HepG2 (cell line): Measurements from ENCODE around the gene PLAGL2. TPM values are rescaled to one million over a fixed set of nuclear protein-coding genes. Genes with fewer than 3 reads are reported as not detected.

ENCODE experiments used
- ATAC-seq: fragments of 200-7000 bp; cut with Tn5 transposase; 3 replicates; pipeline ENCODE4 v1.9.1; 2020; ENCODE audit warnings: mild to moderate bottlenecking, moderate library complexity
- Bru-seq: library from RNA; stranded (reverse); fragments of 400-500 nt; gene quantifications from one replicate; lab custom pipeline; 2021; lab: Mats Ljungman, UMichigan
- BruChase-seq, 2 experiments: library from RNA; stranded (reverse); fragments of 400-500 nt; gene quantifications; one replicate each; lab custom pipeline; 2021; lab: Mats Ljungman, UMichigan
- BruUV-seq: library from RNA; stranded (reverse); fragments of 400-500 nt; replicated peaks from 2 replicates; lab custom pipeline; 2021; lab: Mats Ljungman, UMichigan
- CTCF ChIA-PET: fragments of 300-600 bp; formaldehyde crosslinking; extraction: SDS; loops from one replicate; lab custom pipeline; 2021; ENCODE audit warnings: low total read pairs, inconsistent platforms, low intra/inter-chr PET ratio; lab: Yijun Ruan, JAX
- POLR2A ChIA-PET: fragments of 350-600 bp; sonication (Branson Sonifier 250); formaldehyde crosslinking; loops from one replicate; lab custom pipeline; 2020; ENCODE audit warnings: antibody characterized with exemption, inconsistent platforms; lab: Yijun Ruan, JAX
- DNase-seq: peaks from one replicate; pipeline ENCODE4 v3.0.0-alpha.2; 2015; ENCODE audit warnings: low spot score
- FAIRE-seq: peaks from 3 replicates; lab custom pipeline; 2011; peaks lifted over from hg19 to GRCh38; lab: Jason Lieb, UNC
- H2AFZ ChIP-seq: one replicate; pipeline ENCODE4 v1.6.1; 2011; ENCODE audit warnings: low read length, inconsistent platforms
- H3K27ac ChIP-seq: fragments of 300-600 bp; 3 replicates; pipeline ENCODE4 v1.8.0; 2011; ENCODE audit warnings: mixed run types, mild to moderate bottlenecking, mixed read lengths, low read length, inconsistent platforms; ENCODE audit not compliant: insufficient read depth; ENCODE audit errors: extremely low read length
- H3K27me3 ChIP-seq, 2 experiments: fragments of 200-600 bp in 1 of 2; 2 replicates in 1 of 2; 3 replicates in 1 of 2; pipeline versions ENCODE4 v1.6.0 to v1.8.0; 2011; ENCODE audit warnings: low read length in 2 of 2, mild to moderate bottlenecking in 2 of 2, moderate library complexity in 2 of 2, inconsistent platforms in 1 of 2; ENCODE audit not compliant: insufficient read depth in 2 of 2, control insufficient read depth in 1 of 2
- H3K36me3 ChIP-seq, 2 experiments: fragments of 200-600 bp in 1 of 2; replicated peaks in 1 of 2; 2 replicates in 1 of 2; 3 replicates in 1 of 2; pipeline versions ENCODE4 v1.5.1 to v1.8.0; 2011; ENCODE audit warnings: low read length in 2 of 2, inconsistent platforms in 1 of 2; ENCODE audit not compliant: insufficient read depth in 2 of 2, control insufficient read depth in 1 of 2
- H3K4me1 ChIP-seq: 2 replicates; pipeline ENCODE4 v1.5.1; 2012; ENCODE audit warnings: low read length, inconsistent platforms; ENCODE audit not compliant: insufficient read depth
- H3K4me2 ChIP-seq: 2 replicates; pipeline ENCODE4 v1.6.0; 2011; ENCODE audit warnings: low read depth, low read length, inconsistent platforms
- H3K4me3 ChIP-seq, 3 experiments: fragments of 200-600 bp in 1 of 3; sonication (generic), shearing (Covaris generic) in 1 of 3; replicated peaks in 1 of 3; 2 replicates each; pipeline ENCODE4 v1.5.1; 2011 to 2016; ENCODE audit warnings: low read length in 3 of 3, inconsistent platforms in 2 of 3, low read depth in 2 of 3, mild to moderate bottlenecking in 2 of 3, control low read depth in 1 of 3, mixed read lengths in 1 of 3; ENCODE audit not compliant: insufficient read depth in 1 of 3
- H3K79me2 ChIP-seq: one replicate; pipeline ENCODE4 v1.6.1; 2011; ENCODE audit warnings: low read length, inconsistent platforms; ENCODE audit not compliant: insufficient read depth
- H3K9ac ChIP-seq: 2 replicates; pipeline ENCODE4 v1.6.0; 2011; ENCODE audit warnings: mild to moderate bottlenecking, low read depth, low read length, inconsistent platforms; ENCODE audit not compliant: insufficient read depth
- H3K9me3 ChIP-seq: 2 replicates; pipeline ENCODE4 v1.5.1; 2012; ENCODE audit warnings: mild to moderate bottlenecking, low read length
- H4K20me1 ChIP-seq: 2 replicates; pipeline ENCODE4 v1.6.0; 2011; ENCODE audit warnings: inconsistent platforms, mild to moderate bottlenecking, low read length, moderate library complexity; ENCODE audit not compliant: insufficient read depth
- CREB1 ChIP-seq, 2 experiments: fragments of 450-650 bp in 1 of 2; IDR thresholded peaks; 2 replicates each; pipeline ENCODE4 v1.6.1; 2016 to 2017; ENCODE audit warnings: control low read depth in 1 of 2, mild to moderate bottlenecking in 1 of 2, missing compliant biosample characterization in 1 of 2, missing genetic modification characterization in 1 of 2
- MXI1 ChIP-seq: IDR thresholded peaks from 3 replicates; pipeline ENCODE4 v1.6.1; 2012; ENCODE audit warnings: low read depth, low read length, inconsistent platforms, borderline replicate concordance
- NBN ChIP-seq: fragments of 450-650 bp; conservative IDR thresholded peaks from 2 replicates; pipeline ENCODE4 v1.6.1; 2017
- NFE2 ChIP-seq: sonication (generic); formaldehyde crosslinking; IDR thresholded peaks from 2 replicates; pipeline ENCODE4 v1.4.0; 2020; ENCODE audit warnings: missing genetic modification reagents
- PAX8 ChIP-seq: sonication (generic); formaldehyde crosslinking; IDR thresholded peaks from 2 replicates; pipeline ENCODE4 v1.8.0; 2022; ENCODE audit warnings: mild to moderate bottlenecking, missing genetic modification reagents, borderline replicate concordance
- SMARCE1 ChIP-seq: fragments of 450-650 bp; IDR thresholded peaks from 2 replicates; pipeline ENCODE4 v1.6.1; 2017; ENCODE audit warnings: borderline replicate concordance
- SRSF9 ChIP-seq: fragments of 200-400 bp; formaldehyde crosslinking; IDR thresholded peaks from 2 replicates; pipeline ENCODE4 v1.6.1; 2018; ENCODE audit warnings: borderline replicate concordance, mild to moderate bottlenecking, low read depth, low read length; ENCODE audit not compliant: insufficient read depth, poor library complexity, severe bottlenecking
- ZNF816 ChIP-seq: sonication (generic); formaldehyde crosslinking; IDR thresholded peaks from 2 replicates; pipeline ENCODE4 v1.8.0; 2022; ENCODE audit warnings: missing genetic modification reagents, mild to moderate bottlenecking, borderline replicate concordance
- WGBS: methylation state at CpG from one replicate; pipeline ENCODE4 v1.1.6; 2017; ENCODE audit warnings: low lambda C conversion rate; 5-methylcytosine and 5-hydroxymethylcytosine counted together
- in situ Hi-C: cut with HindIII; loops from 2 replicates; pipeline ENCODE4 v1.10.0; 2017; ENCODE audit warnings: low pct_unique_long_range_greater_than_20kb; ENCODE audit not compliant: extremely low pct_ligation_motif_present
- intact Hi-C: fragments of 100-400 bp; cut with micrococcal nuclease; formaldehyde crosslinking; loops from one replicate; pipeline ENCODE4 v1.10.0; 2022; ENCODE audit not compliant: unreplicated experiment
- long read RNA-seq, 2 experiments: library from RNA in 1 of 2; library from polyadenylated mRNA in 1 of 2; stranded (forward) in 1 of 2; unstranded in 1 of 2; transcript quantifications; one replicate each; pipeline ENCODE4 v2.0.0, GENCODE V29; 2019 to 2022
- polyA minus RNA-seq, 3 experiments: library from RNA; depleted of rRNA, polyadenylated mRNA; stranded (reverse); fragments of >200 nt; gene quantifications; 2 replicates each; pipeline ENCODE4 v1.2.3, GENCODE V29; 2011; ENCODE audit warnings: low replicate concordance in 1 of 3
- polyA plus RNA-seq, 8 experiments: library from polyadenylated mRNA; depleted of rRNA in 3 of 8; stranded (reverse) in 7 of 8; unstranded in 1 of 8; fragments of >200 nt; fragmentation: Illumina TruSeq in 4 of 8; extraction: Trizol in 4 of 8; gene quantifications; 2 replicates each; pipeline versions ENCODE4 v1.2.1 to v1.2.3, GENCODE V29; 2011 to 2016; ENCODE audit warnings: low read depth in 4 of 8, missing spikeins in 1 of 8, mixed read lengths in 1 of 8; ENCODE audit not compliant: insufficient read depth in 1 of 8
- total RNA-seq, 5 experiments: library from RNA; depleted of rRNA; stranded (reverse); fragments of >200 nt; fragmentation: Illumina TruSeq; extraction: Trizol; gene quantifications; 2 replicates each; pipeline ENCODE4 v1.2.3, GENCODE V29; 2016; ENCODE audit warnings: low read depth in 1 of 5
- TF ChIP-seq, protein P1 (sequence below): IDR thresholded peaks from 2 replicates; pipeline ENCODE4 v1.6.1; 2016; ENCODE audit warnings: low read depth, missing genetic modification reagents, missing compliant biosample characterization

The PLAGL2 gene
- 15.3 and 26.5 TPM in 2 replicates for total RNA-seq (2016; rRNA removed; fragmentation: Illumina TruSeq; extraction: Trizol)
- 4.9 and 5.7 TPM in 2 replicates for total RNA-seq (2016; cell fraction: cytosol; rRNA removed; fragmentation: Illumina TruSeq; extraction: Trizol; ENCODE audit: low read depth)
- total RNA-seq (2016; cell fraction: insoluble cytoplasmic fraction; rRNA removed; fragmentation: Illumina TruSeq; extraction: Trizol) = 13.7 and 22.8 TPM in 2 replicates
- total RNA-seq (2016; cell fraction: membrane; rRNA removed; fragmentation: Illumina TruSeq; extraction: Trizol) = 25.1 and 26.3 TPM in 2 replicates
- total RNA-seq (2016; cell fraction: nucleus; rRNA removed; fragmentation: Illumina TruSeq; extraction: Trizol) = 16.1 and 18.8 TPM in 2 replicates
- polyA plus RNA-seq (2011; rRNA removed) = 14.9 and 15.2 TPM in 2 replicates
- polyA plus RNA-seq (2011; cell fraction: cytosol; rRNA removed) = 12.9 and 15.9 TPM in 2 replicates
- polyA plus RNA-seq (2011; cell fraction: nucleus; rRNA removed) = 15.6 and 19.1 TPM in 2 replicates
- 25.4 and 26.2 TPM in 2 replicates for polyA plus RNA-seq (2012)
- 4.5 and 4.7 TPM in 2 replicates for polyA plus RNA-seq (2016; cell fraction: cytosol; fragmentation: Illumina TruSeq; extraction: Trizol; ENCODE audit: low read depth)
- 43.2 and 55.3 TPM in 2 replicates for polyA plus RNA-seq (2016; cell fraction: insoluble cytoplasmic fraction; fragmentation: Illumina TruSeq; extraction: Trizol; ENCODE audit: low read depth)
- polyA plus RNA-seq (2016; cell fraction: membrane; fragmentation: Illumina TruSeq; extraction: Trizol; ENCODE audit: low read depth) = 27.0 and 27.7 TPM in 2 replicates
- polyA plus RNA-seq (2016; cell fraction: nucleus; fragmentation: Illumina TruSeq; extraction: Trizol; ENCODE audit: insufficient read depth, low read depth) = 36.1 and 36.3 TPM in 2 replicates
- 18.8 and 36.8 TPM in 2 replicates for polyA minus RNA-seq (2011; rRNA and poly(A)+ RNA removed; ENCODE audit: low replicate concordance)
- polyA minus RNA-seq (2011; cell fraction: cytosol; rRNA and poly(A)+ RNA removed) = 17.8 and 22.1 TPM in 2 replicates
- polyA minus RNA-seq (2011; cell fraction: nucleus; rRNA and poly(A)+ RNA removed) = 19.2 and 20.9 TPM in 2 replicates
- Bru-seq, nascent RNA = percentile 96 among the genes with signal in this experiment
- BruChase-seq, experiment 1, labeled RNA remaining after a 6-hour chase = percentile 97 among the genes with signal in this experiment
- BruChase-seq, experiment 2, labeled RNA remaining after a 2-hour chase = percentile 98 among the genes with signal in this experiment
- long read RNA-seq, experiment 1, full-length matches to known transcripts = 7 of 33 reads
- long read RNA-seq, experiment 1, partial matches to known transcripts = 1 of 33 reads
- long read RNA-seq, experiment 1, other reads (novel, unspliced or antisense) = 25 of 33 reads
- long read RNA-seq, experiment 2, full-length matches to known transcripts = 19 of 90 reads
- long read RNA-seq, experiment 2, partial matches to known transcripts = 9 of 90 reads
- long read RNA-seq, experiment 2, other reads (novel, unspliced or antisense) = 62 of 90 reads

DNA sequence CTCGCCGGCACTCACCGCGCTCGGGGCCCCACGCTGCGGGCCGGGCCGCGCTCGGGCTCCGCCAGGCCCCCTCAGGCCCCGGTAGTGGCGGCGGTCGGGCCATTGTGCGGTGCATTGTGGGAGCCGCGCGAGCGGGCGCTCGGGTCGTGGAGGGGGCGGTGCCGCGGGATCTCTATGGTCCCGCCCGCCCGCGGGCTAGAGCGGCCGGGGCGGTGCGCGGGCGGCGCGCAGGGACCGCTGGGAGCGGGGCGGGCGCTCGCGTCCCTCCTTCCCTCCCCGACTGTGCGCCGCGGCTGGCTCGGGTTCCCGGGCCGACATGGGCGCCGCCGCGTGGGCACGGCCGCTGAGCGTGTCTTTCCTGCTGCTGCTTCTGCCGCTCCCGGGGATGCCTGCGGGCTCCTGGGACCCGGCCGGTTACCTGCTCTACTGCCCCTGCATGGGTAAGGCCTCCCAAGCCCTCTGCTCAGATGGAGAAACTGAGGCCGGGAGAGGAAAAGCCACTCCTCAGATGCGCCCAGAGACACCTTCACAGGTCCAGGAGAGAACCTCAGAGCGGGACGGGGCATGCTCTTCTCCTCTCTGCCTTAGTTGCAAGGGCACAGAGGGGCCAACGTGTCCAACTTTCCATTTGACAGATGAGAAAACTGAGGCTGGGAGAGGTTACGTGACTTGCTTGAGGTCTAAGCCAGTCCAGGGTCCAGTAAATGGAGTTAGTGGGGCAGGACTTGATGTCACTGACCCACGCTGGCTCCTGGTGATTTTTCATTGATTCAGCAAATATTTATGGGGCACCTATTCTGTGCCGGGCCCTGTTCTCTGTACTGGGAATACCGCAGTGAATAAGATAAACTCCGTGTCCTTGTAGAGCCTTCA, at the start of gene PLAGL2, which contains the start of gene POFUT1:
Gene PLAGL2 (minus strand): TSS at position 118 of the 873 bp plus-strand sequence. CDS start 5,565 bp downstream, outside the sequence.
Gene POFUT1 (plus strand): TSS at position 255 of the 873 bp plus-strand sequence. CDS start 62 bp downstream, at position 317.
- FAIRE-seq (no peak), ATAC-seq (peak; percentile 96), DNase-seq (peak; percentile 82)
- intact Hi-C loops (loop anchor here (5.0 kb wide), 3 partner anchors 49 to 119 kb away; no protein-coding TSS in a partner anchor), in situ Hi-C loops (no loop called here)
- WGBS = under 1% methylated on average over 30 of the region's 74 CpGs
- Histone ChIP-seq H3K79me2 (peaks cover 63% of the 10 kb centered on the region), H3K9me3 (no peaks in the 10 kb centered on the region), H3K36me3 (peaks cover 19 to 43% of the 10 kb centered on the region in 2 experiments), H3K27me3 (peaks cover 0 to 7% of the 10 kb centered on the region in 2 experiments; a peak in 1 of 5 replicates), H4K20me1 (peaks cover 33% of the 10 kb centered on the region), H3K4me2 (peak within 1 kb of the TSS; percentile 98), H2AFZ (no peak within 1 kb of the TSS), H3K27ac (peak within 1 kb of the TSS; percentile 76), H3K4me3 (peak within 1 kb of the TSS; percentile 91 to 99 (median 94)), H3K9ac (peak within 1 kb of the TSS; percentile 98), H3K4me1 (peaks cover 74% of the 10 kb centered on the region)
- BruUV-seq = TSS peak; percentile 74
- POLR2A ChIA-PET = no interaction called here
- CTCF ChIA-PET = no interaction called here
- TF ChIP-seq CREB1 (IDR thresholded peaks at IDR 0.05) (no peak; the same call in 1 of the 2 replicates), CREB1 (CRISPR knock-in tag; IDR thresholded peaks at IDR 0.05) (no peak), MXI1 (peak; percentile 92; the same call in 2 of the 3 replicates), SMARCE1 (no peak), PAX8 (CRISPR knock-in tag) (peak; percentile 30; the same call in 1 of the 2 replicates), NBN (no peak), ZNF816 (peak; percentile 63; the same call in 1 of the 2 replicates), NFE2 (CRISPR knock-in tag) (no peak; the same call in 1 of the 2 replicates), SRSF9 (no peak)
- TF ChIP-seq, protein P1, sequence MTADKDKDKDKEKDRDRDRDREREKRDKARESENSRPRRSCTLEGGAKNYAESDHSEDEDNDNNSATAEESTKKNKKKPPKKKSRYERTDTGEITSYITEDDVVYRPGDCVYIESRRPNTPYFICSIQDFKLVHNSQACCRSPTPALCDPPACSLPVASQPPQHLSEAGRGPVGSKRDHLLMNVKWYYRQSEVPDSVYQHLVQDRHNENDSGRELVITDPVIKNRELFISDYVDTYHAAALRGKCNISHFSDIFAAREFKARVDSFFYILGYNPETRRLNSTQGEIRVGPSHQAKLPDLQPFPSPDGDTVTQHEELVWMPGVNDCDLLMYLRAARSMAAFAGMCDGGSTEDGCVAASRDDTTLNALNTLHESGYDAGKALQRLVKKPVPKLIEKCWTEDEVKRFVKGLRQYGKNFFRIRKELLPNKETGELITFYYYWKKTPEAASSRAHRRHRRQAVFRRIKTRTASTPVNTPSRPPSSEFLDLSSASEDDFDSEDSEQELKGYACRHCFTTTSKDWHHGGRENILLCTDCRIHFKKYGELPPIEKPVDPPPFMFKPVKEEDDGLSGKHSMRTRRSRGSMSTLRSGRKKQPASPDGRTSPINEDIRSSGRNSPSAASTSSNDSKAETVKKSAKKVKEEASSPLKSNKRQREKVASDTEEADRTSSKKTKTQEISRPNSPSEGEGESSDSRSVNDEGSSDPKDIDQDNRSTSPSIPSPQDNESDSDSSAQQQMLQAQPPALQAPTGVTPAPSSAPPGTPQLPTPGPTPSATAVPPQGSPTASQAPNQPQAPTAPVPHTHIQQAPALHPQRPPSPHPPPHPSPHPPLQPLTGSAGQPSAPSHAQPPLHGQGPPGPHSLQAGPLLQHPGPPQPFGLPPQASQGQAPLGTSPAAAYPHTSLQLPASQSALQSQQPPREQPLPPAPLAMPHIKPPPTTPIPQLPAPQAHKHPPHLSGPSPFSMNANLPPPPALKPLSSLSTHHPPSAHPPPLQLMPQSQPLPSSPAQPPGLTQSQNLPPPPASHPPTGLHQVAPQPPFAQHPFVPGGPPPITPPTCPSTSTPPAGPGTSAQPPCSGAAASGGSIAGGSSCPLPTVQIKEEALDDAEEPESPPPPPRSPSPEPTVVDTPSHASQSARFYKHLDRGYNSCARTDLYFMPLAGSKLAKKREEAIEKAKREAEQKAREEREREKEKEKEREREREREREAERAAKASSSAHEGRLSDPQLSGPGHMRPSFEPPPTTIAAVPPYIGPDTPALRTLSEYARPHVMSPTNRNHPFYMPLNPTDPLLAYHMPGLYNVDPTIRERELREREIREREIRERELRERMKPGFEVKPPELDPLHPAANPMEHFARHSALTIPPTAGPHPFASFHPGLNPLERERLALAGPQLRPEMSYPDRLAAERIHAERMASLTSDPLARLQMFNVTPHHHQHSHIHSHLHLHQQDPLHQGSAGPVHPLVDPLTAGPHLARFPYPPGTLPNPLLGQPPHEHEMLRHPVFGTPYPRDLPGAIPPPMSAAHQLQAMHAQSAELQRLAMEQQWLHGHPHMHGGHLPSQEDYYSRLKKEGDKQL (CRISPR knock-in tag) = peak; percentile 67
